ENCODE results near the gene FYB1. TPM values are rescaled to one million over a fixed set of nuclear protein-coding genes. Genes with fewer than 3 reads are reported as not detected.
A peak's percentile ranks its signal among the peaks of the same experiment; 100 is the strongest.

FYB1 gene
- total and polyA plus RNA-seq, 5 donors from 2014 or later = 197 to 639 (median 227) TPM

DNA sequence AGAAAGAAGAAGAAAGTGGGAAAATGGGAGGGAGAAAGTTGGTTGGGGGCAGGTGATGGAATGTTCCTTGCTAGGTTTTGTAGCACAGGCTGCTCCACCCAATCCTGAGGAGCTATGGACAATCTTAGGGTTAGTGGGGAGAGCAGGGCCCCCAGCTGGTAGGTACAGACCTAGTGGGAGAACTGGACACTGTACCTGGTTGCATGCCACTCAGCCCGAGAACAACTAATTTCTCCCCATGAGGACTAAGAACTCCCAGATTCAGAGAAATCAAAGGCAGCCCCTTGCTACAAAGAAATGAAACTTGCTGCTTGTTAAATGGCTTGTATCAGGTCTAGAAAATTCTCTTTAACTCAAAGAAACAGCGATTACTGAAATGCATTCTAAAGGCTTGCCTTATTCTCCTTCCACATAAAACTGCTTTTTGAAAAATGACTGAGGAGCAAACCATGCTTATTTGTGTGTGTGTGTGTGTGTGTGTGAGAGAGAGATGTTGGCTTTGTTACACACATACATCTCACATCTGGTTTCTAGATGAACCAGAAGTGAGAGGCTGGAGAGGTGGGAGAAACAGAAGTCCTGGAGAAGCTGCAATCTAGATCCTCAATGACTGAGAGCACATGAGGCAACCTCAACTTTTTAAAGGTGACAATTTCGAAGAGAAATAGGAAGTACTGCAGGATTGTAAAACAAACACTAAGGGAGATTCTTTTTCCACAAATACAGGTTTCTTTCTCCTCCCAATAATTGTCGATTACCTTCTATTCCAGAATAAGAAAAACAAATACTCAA, 28.9 kb downstream of the FYB1 start:
- no peaks in the 10 kb centered on the region for H3K27me3 Mint-ChIP-seq
- peak overlapping the region; percentile 78 to 92 (median 84) for H3K4me3 Mint-ChIP-seq
- H3K36me3 ChIP-seq (ENCODE audit: control insufficient read depth, insufficient read depth, low read length) = peaks cover 17% of the 10 kb centered on the region
- peaks cover 57 to 98% (median 90%) of the 10 kb centered on the region in 4 donors for H3K4me1 Mint-ChIP-seq
- peak overlapping the region; percentile 73 for H3K4me3 ChIP-seq (ENCODE audit: low read depth, low read length)
- peak overlapping the region; percentile 84 for H3K27ac ChIP-seq (ENCODE audit: insufficient read depth, low read length, poor library complexity, severe bottlenecking)
- H3K9me3 ChIP-seq (ENCODE audit: control insufficient read depth in 2 of 2, low read length in 2 of 2) = no peaks in the 10 kb centered on the region
- peaks cover 95% of the 10 kb centered on the region for H3K4me1 ChIP-seq (ENCODE audit: control insufficient read depth, insufficient read depth, low read length, poor library complexity, severe bottlenecking)
- no peaks in the 10 kb centered on the region for H3K9me3 Mint-ChIP-seq
- DNase-seq = no peak
- H3K36me3 Mint-ChIP-seq = peaks cover 41% of the 10 kb centered on the region
- no peak for ATAC-seq (ENCODE audit: low read depth in 2 of 2)
- no peaks in the 10 kb centered on the region for H3K27me3 ChIP-seq (ENCODE audit: control insufficient read depth, insufficient read depth, low read length)
- H3K27ac Mint-ChIP-seq = peak overlapping the region; percentile 96 to 100 (median 98)

DNA sequence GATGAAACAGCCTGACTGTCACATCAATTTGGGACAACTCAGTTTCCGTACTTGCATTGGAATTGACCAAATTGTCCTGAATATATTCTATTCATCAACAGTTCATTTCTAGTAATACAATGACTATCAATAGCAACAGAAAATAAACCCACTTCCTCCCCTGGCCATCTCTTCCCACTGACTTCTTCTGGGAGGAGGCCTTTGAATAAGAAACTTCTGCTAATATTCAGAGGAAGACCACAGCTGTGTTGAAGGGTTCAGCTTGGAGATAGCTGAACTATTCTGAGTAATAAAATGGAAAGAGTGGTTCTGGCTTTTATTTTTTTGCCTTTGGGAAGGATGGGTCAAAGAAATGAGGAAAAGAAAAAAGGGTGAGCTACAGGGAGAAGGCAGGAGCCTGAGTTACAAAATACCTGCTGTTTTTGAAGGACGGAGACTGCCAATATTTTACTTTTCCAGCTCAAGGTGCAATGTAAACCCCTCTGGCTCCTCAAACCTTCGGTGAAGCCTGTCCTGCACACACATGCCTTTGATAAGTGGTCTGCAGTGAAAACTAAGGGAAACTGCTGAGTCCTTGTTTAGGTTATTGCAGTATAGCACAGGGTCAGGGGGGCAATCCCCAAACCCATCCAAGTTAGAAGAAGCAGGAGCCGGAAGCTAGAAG, 29.9 kb downstream of the FYB1 start:
- Histone ChIP-seq H3K9me3 (ENCODE audit: control insufficient read depth in 2 of 2, low read length in 2 of 2) (no peaks in the 10 kb centered on the region), H3K4me3 (ENCODE audit: low read depth, low read length) (peak overlapping the region; percentile 73), H3K27ac (ENCODE audit: insufficient read depth, low read length, poor library complexity, severe bottlenecking) (peak overlapping the region; percentile 84), H3K4me1 (ENCODE audit: control insufficient read depth, insufficient read depth, low read length, poor library complexity, severe bottlenecking) (peaks cover 95% of the 10 kb centered on the region), H3K36me3 (ENCODE audit: control insufficient read depth, insufficient read depth, low read length) (peaks cover 8% of the 10 kb centered on the region), H3K27me3 (ENCODE audit: control insufficient read depth, insufficient read depth, low read length) (no peaks in the 10 kb centered on the region)
- Mint-ChIP-seq H3K9me3 (no peaks in the 10 kb centered on the region), H3K36me3 (peaks cover 37% of the 10 kb centered on the region), H3K4me1 (peaks cover 52 to 97% (median 88%) of the 10 kb centered on the region in 4 donors), H3K27ac (peak overlapping the region; percentile 96 to 100 (median 98)), H3K4me3 (peak overlapping the region; percentile 78 to 92 (median 84)), H3K27me3 (no peaks in the 10 kb centered on the region)
- no peak for ATAC-seq (ENCODE audit: low read depth in 2 of 2)
- DNase-seq = no peak

DNA sequence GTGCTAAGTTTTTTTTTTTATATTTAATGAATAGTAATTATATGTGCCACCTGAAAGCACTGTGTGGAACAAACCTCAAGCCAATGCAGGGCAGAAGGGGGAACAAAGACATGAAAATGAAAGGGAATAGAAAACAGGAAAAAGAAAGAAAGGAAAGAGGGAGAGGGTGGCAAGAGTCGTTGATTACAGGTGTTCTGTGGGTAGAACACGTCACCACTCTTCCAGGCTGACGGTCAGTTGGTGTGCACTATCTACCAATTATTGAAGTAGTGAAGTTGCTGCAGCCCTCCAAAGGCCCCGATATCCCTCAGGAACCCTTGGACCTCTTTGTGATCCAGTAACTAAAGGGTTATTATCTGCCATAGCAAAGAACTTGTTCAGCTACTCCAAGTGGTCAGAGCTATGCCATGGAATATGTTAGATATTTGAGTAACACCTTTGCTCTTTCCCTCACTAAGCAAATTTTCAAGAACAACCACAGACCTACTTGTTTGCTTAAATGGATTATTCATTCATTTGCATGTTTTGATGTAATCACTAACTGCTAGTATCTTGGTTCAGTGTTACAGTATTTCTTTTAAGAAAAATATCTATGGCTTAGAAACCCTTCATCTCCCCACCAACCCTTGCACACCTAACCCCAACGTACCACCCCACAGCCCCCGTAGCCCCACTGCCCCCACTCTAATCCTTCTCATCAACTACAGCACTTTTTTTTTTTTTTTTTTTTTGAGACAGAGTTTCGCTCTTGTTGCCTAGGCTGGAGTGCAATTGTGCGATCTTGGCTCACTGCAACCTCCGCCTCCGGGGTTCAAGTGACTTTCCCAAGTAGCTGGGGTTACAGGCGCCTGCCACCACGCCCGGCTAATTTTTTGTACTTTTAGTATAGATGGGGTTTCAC, 31.3 kb downstream of the FYB1 start:
- Mint-ChIP-seq H3K9me3 (no peaks in the 10 kb centered on the region), H3K27ac (peak overlapping the region; percentile 96 to 100 (median 98)), H3K27me3 (no peaks in the 10 kb centered on the region), H3K4me1 (peaks cover 49 to 93% (median 81%) of the 10 kb centered on the region in 4 donors), H3K4me3 (peak overlapping the region; percentile 78 to 92 (median 84)), H3K36me3 (peaks cover 32% of the 10 kb centered on the region)
- Histone ChIP-seq H3K9me3 (ENCODE audit: control insufficient read depth in 2 of 2, low read length in 2 of 2) (no peaks in the 10 kb centered on the region), H3K36me3 (ENCODE audit: control insufficient read depth, insufficient read depth, low read length) (peaks cover 10% of the 10 kb centered on the region), H3K27me3 (ENCODE audit: control insufficient read depth, insufficient read depth, low read length) (no peaks in the 10 kb centered on the region), H3K4me1 (ENCODE audit: control insufficient read depth, insufficient read depth, low read length, poor library complexity, severe bottlenecking) (peaks cover 94% of the 10 kb centered on the region), H3K27ac (ENCODE audit: insufficient read depth, low read length, poor library complexity, severe bottlenecking) (peak overlapping the region; percentile 84), H3K4me3 (ENCODE audit: low read depth, low read length) (peak overlapping the region; percentile 83)
- DNase-seq (peak in 1 of 3 donors; percentile 41), ATAC-seq (ENCODE audit: low read depth in 2 of 2) (peak; percentile 50 to 55)

DNA sequence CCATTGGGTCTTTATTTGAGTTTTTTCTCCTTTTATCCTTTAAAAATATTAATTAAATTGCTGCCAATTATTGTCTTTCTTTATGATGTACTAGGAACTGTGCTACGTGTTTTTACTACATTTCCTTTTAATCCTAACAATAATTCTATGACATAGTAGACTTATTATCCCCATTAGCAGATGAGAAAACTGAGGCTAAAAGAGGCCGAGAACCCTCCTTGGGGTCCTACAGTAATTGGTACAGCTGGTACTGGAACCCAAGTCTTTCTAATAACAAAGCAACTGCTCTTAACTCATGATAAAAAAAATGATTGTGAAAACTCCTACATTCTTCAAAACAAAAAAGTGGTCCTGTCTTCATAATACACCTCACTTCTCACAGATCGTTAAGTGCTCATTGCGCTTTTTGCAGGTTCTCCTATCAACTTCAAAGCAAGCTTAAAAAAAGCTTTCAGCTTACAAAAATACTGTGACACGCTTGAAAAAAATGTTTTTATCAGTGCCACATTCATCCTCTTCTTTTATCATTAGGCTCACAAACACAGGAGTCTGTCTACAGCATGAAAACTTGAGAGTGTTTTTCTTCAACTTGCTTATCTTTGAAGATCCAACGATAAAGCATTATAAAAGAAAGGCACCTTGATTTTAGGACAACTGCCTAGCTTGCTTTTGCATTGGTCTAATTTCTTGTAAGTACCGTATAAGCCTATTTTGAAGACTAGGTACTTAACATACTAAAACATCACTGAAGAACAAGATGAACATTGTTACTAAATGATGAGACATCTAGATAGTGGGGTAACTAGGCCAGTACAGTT, 32.4 kb downstream of the FYB1 start:
- ATAC-seq (ENCODE audit: low read depth in 2 of 2) (peak; percentile 11 to 19), DNase-seq (peak in 1 of 3 donors; percentile 72)
- H3K4me3 ChIP-seq (ENCODE audit: low read depth, low read length) = peak overlapping the region; percentile 83
- peaks cover 94% of the 10 kb centered on the region for H3K4me1 ChIP-seq (ENCODE audit: control insufficient read depth, insufficient read depth, low read length, poor library complexity, severe bottlenecking)
- peaks cover 11% of the 10 kb centered on the region for H3K36me3 ChIP-seq (ENCODE audit: control insufficient read depth, insufficient read depth, low read length)
- peak overlapping the region; percentile 96 to 100 (median 98) for H3K27ac Mint-ChIP-seq
- H3K27ac ChIP-seq (ENCODE audit: insufficient read depth, low read length, poor library complexity, severe bottlenecking) = peak overlapping the region; percentile 84
- peaks cover 50 to 94% (median 80%) of the 10 kb centered on the region in 4 donors for H3K4me1 Mint-ChIP-seq
- no peaks in the 10 kb centered on the region for H3K9me3 ChIP-seq (ENCODE audit: control insufficient read depth in 2 of 2, low read length in 2 of 2)
- H3K9me3 Mint-ChIP-seq = no peaks in the 10 kb centered on the region
- H3K27me3 Mint-ChIP-seq = no peaks in the 10 kb centered on the region
- no peaks in the 10 kb centered on the region for H3K27me3 ChIP-seq (ENCODE audit: control insufficient read depth, insufficient read depth, low read length)
- peaks cover 29% of the 10 kb centered on the region for H3K36me3 Mint-ChIP-seq
- peak overlapping the region; percentile 78 to 92 (median 84) for H3K4me3 Mint-ChIP-seq

DNA sequence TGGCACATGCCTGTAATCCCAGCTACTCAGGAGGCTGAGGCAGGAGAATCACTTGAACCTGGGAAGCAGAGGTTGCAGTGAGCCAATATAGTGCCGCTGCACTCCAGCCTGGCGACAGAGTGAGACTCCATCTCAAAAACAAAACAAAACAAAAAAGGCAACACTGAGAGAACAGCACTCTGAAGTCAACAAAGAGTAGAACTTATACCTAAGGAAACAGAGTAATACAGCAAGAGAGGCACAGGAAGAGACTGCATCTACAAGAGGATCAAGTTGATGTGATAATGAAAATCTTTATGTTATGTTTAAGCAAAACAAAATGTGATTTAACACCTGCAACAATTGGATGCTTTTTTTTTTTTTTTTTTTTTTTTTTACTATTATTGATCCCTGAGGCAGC, 33.1 kb downstream of the FYB1 start:
- peaks cover 94% of the 10 kb centered on the region for H3K4me1 ChIP-seq (ENCODE audit: control insufficient read depth, insufficient read depth, low read length, poor library complexity, severe bottlenecking)
- no peaks in the 10 kb centered on the region for H3K27me3 Mint-ChIP-seq
- ATAC-seq (ENCODE audit: low read depth in 2 of 2) = peak; percentile 23 to 24
- H3K36me3 Mint-ChIP-seq = peaks cover 34% of the 10 kb centered on the region
- H3K27ac Mint-ChIP-seq = peak overlapping the region; percentile 93 to 100 (median 96)
- H3K4me3 ChIP-seq (ENCODE audit: low read depth, low read length) = peak overlapping the region; percentile 83
- peak overlapping the region; percentile 78 to 92 (median 84) for H3K4me3 Mint-ChIP-seq
- DNase-seq = peak in 2 of 3 donors; percentile 57 to 59
- H3K9me3 ChIP-seq (ENCODE audit: control insufficient read depth in 2 of 2, low read length in 2 of 2) = no peaks in the 10 kb centered on the region
- H3K9me3 Mint-ChIP-seq = no peaks in the 10 kb centered on the region
- peaks cover 53 to 94% (median 80%) of the 10 kb centered on the region in 4 donors for H3K4me1 Mint-ChIP-seq
- H3K27me3 ChIP-seq (ENCODE audit: control insufficient read depth, insufficient read depth, low read length) = no peaks in the 10 kb centered on the region
- H3K36me3 ChIP-seq (ENCODE audit: control insufficient read depth, insufficient read depth, low read length) = peaks cover 11% of the 10 kb centered on the region
- H3K27ac ChIP-seq (ENCODE audit: insufficient read depth, low read length, poor library complexity, severe bottlenecking) = peak overlapping the region; percentile 84

DNA sequence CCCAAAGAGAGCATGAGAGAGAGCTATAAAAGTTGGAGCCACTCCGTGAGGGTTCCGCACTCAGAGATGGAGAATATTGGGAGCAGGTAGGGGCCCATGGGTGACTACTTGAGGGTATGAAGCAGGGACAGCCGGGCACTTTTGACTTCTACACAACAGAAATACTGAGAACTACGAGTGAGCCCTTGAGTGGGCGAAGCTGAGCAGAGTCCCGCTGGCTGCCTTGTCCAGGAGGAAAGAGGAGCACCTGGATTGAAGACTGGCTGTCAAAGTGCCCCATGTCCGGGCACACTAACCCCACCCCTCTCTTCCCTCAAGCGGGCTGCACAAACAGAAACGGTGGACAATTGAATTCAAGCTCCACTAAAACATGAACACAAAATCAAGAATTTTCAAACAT, 33.6 kb downstream of the FYB1 start:
- peak overlapping the region; percentile 83 for H3K4me3 ChIP-seq (ENCODE audit: low read depth, low read length)
- no peaks in the 10 kb centered on the region for H3K27me3 ChIP-seq (ENCODE audit: control insufficient read depth, insufficient read depth, low read length)
- ATAC-seq (ENCODE audit: low read depth in 2 of 2) (no peak), DNase-seq (no peak)
- Mint-ChIP-seq H3K27ac (peak overlapping the region; percentile 93 to 100 (median 96)), H3K36me3 (peaks cover 34% of the 10 kb centered on the region), H3K4me3 (peak overlapping the region; percentile 78 to 92 (median 84)), H3K9me3 (no peaks in the 10 kb centered on the region), H3K27me3 (no peaks in the 10 kb centered on the region), H3K4me1 (peaks cover 53 to 94% (median 80%) of the 10 kb centered on the region in 4 donors)
- H3K36me3 ChIP-seq (ENCODE audit: control insufficient read depth, insufficient read depth, low read length) = peaks cover 14% of the 10 kb centered on the region
- peak overlapping the region; percentile 84 for H3K27ac ChIP-seq (ENCODE audit: insufficient read depth, low read length, poor library complexity, severe bottlenecking)
- H3K9me3 ChIP-seq (ENCODE audit: control insufficient read depth in 2 of 2, low read length in 2 of 2) = no peaks in the 10 kb centered on the region
- peaks cover 94% of the 10 kb centered on the region for H3K4me1 ChIP-seq (ENCODE audit: control insufficient read depth, insufficient read depth, low read length, poor library complexity, severe bottlenecking)

All from CD4-positive, CD25-positive, alpha-beta regulatory T cell (primary cell).